MM.1S (cell line): ENCODE data around the gene ABHD12.
A peak's percentile ranks its signal among the peaks of the same experiment; 100 is the strongest.

Source experiments
- DNase-seq: peaks from one replicate; pipeline ENCODE4 v3.0.0-alpha.2; 2015
- H2AFZ ChIP-seq: fragments of 300-600 bp; sonication (generic); 2 replicates; pipeline ENCODE4 v1.6.0; 2016; ENCODE audit warnings: antibody characterized with exemption, low read length
- H3F3A ChIP-seq: fragments of 300-600 bp; sonication (generic); 2 replicates; pipeline ENCODE4 v1.6.1; 2016; ENCODE audit warnings: mild to moderate bottlenecking, antibody characterized with exemption, low read length, moderate library complexity, mixed read lengths; ENCODE audit not compliant: insufficient read depth
- H3K27ac ChIP-seq: fragments of 300-600 bp; sonication (generic); 2 replicates; pipeline ENCODE4 v1.5.1; 2016; ENCODE audit warnings: mild to moderate bottlenecking, low read length
- H3K27me3 ChIP-seq: fragments of 300-600 bp; sonication (generic); replicated peaks from 2 replicates; pipeline ENCODE4 v1.6.0; 2016; ENCODE audit warnings: low read length; ENCODE audit not compliant: insufficient read depth
- H3K36me3 ChIP-seq: fragments of 300-600 bp; sonication (generic); replicated peaks from 2 replicates; pipeline ENCODE4 v1.6.1; 2016; ENCODE audit warnings: mild to moderate bottlenecking, low read length, mixed read lengths; ENCODE audit not compliant: insufficient read depth
- H3K4me1 ChIP-seq: fragments of 300-600 bp; sonication (generic); 2 replicates; pipeline ENCODE4 v1.6.1; 2016; ENCODE audit warnings: low read length, mixed read lengths
- H3K4me2 ChIP-seq: fragments of 300-600 bp; sonication (generic); 2 replicates; pipeline ENCODE4 v1.6.0; 2016; ENCODE audit warnings: low read depth, low read length
- H3K4me3 ChIP-seq: fragments of 300-600 bp; sonication (generic); 2 replicates; pipeline ENCODE4 v1.5.1; 2016; ENCODE audit warnings: low read length, mixed read lengths
- H3K79me2 ChIP-seq: fragments of 300-600 bp; sonication (generic); 2 replicates; pipeline ENCODE4 v1.6.1; 2016; ENCODE audit warnings: mixed run types, low read length, mixed read lengths
- H3K9ac ChIP-seq: fragments of 300-600 bp; sonication (generic); 2 replicates; pipeline ENCODE4 v1.6.1; 2016; ENCODE audit warnings: low read length, mixed read lengths
- H3K9me2 ChIP-seq: fragments of 300-600 bp; sonication (generic); replicated peaks from 2 replicates; pipeline ENCODE4 v1.6.1; 2016; ENCODE audit warnings: mild to moderate bottlenecking, low read length, mixed read lengths; ENCODE audit not compliant: insufficient read depth
- H3K9me3 ChIP-seq: fragments of 300-600 bp; sonication (generic); replicated peaks from 2 replicates; pipeline ENCODE4 v1.6.1; 2016; ENCODE audit warnings: mild to moderate bottlenecking, low read length, mixed read lengths; ENCODE audit not compliant: insufficient read depth
- H4K20me1 ChIP-seq: fragments of 300-600 bp; sonication (generic); 2 replicates; pipeline ENCODE4 v1.6.1; 2016; ENCODE audit warnings: mild to moderate bottlenecking, low read length, moderate library complexity, mixed read lengths; ENCODE audit not compliant: insufficient read depth
- CTCF ChIP-seq: fragments of 300-600 bp; sonication (generic); IDR thresholded peaks from 2 replicates; pipeline ENCODE4 v1.5.1; 2016; ENCODE audit warnings: antibody characterized with exemption, low read length, mixed read lengths
- EZH2 ChIP-seq: fragments of 300-600 bp; sonication (generic); optimal IDR thresholded peaks from 2 replicates; pipeline ENCODE3; 2017; ENCODE audit warnings: low read depth, mild to moderate bottlenecking, antibody characterized with exemption, low read length, mixed read lengths
- EZH2phosphoT487 ChIP-seq: fragments of 300-600 bp; sonication (generic); IDR thresholded peaks from 2 replicates; pipeline ENCODE4 v1.6.1; 2018; ENCODE audit warnings: antibody characterized with exemption, low read length

ABHD12 gene

DNA sequence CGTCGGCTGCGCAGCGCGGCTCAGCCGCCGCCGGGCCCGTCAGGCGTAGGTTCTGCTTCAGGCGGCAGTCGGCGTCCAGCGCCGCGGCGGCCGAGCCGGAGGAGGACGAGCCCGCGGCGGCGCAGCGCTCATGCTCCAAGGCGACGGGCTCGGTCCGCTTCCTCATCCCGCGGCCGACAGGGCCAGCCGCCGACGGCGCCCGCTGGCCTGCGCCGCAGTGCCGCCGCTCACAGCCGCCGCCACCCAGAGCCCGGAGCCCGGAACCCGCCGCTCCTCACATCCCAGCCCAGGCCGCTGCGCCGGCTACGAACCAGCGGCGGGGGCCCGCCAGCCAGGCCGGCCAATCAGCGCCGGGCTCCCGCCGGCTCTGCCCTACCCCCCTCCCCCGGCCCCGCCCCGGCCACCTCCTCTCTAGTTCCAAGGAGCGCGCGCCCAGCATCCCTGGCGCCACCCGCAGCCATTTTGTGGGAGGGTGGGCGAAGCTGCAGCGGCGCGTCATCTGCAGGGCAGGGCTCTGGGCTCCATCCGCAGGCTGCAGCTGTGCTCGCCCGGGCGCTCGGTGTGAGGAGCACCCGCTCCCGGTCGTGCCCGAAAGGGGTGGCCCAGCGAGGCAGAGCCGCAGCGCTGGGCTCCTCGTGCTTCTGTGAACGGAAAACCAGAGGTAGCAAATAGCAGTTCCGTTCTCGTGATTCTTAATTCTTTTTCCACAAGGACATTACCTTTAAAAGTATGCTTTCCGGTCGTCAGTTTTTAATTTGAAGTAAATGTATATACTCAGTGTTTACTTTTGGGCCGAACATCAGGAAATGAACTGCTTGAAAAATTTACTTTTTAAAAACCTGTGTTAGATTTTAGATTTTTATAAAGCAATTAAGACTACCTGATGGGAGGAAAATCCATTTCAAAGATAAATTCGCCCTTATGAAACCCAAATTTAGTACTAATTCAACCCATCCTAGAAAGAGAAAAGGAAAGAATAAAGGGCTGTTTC is at the start of gene ABHD12:
Gene ABHD12, minus strand, starts transcription at position 298 of the 991 bp plus-strand sequence. Its CDS starts 132 bp downstream, at position 166.
- H3K9me3 ChIP-seq = no peaks in the 10 kb centered on the region
- peaks cover 44% of the 10 kb centered on the region for H3K79me2 ChIP-seq
- H3K9me2 ChIP-seq = no peaks in the 10 kb centered on the region

GRCh38 chr20:25439328-25439727 is 48.7 kb upstream of the ABHD12 start:
- H3K4me3 ChIP-seq = no peak overlapping the region
- H3K4me2 ChIP-seq = no peak overlapping the region
- H3K9ac ChIP-seq = no peak overlapping the region
- no peaks in the 10 kb centered on the region for H4K20me1 ChIP-seq
- no peaks in the 10 kb centered on the region for H3K9me3 ChIP-seq
- no peaks in the 10 kb centered on the region for H3K27me3 ChIP-seq
- peak; percentile 27 for DNase-seq
- peak overlapping the region; percentile 54; the same call in 1 of the 2 replicates for H3K27ac ChIP-seq
- TF ChIP-seq EZH2phosphoT487 = no peak
- no peak for TF ChIP-seq EZH2
- no peak for TF ChIP-seq CTCF
- peaks cover 6% of the 10 kb centered on the region for H3F3A ChIP-seq
- no peaks in the 10 kb centered on the region for H3K9me2 ChIP-seq
- no peak overlapping the region for H2AFZ ChIP-seq
- H3K79me2 ChIP-seq = no peaks in the 10 kb centered on the region
- peaks cover 13% of the 10 kb centered on the region; the same call in 1 of the 2 replicates for H3K4me1 ChIP-seq
- H3K36me3 ChIP-seq = no peaks in the 10 kb centered on the region

More for the DNA sequence above, at the start of gene ABHD12:
- peak within 1 kb of the TSS; percentile 91 for H3K4me3 ChIP-seq
- H3K9ac ChIP-seq = peak within 1 kb of the TSS; percentile 91
- H3F3A ChIP-seq = peaks cover 12% of the 10 kb centered on the region; the same call in 1 of the 2 replicates
- peak within 1 kb of the TSS; percentile 70 for H2AFZ ChIP-seq
- H3K4me2 ChIP-seq = peak within 1 kb of the TSS; percentile 94
- TF ChIP-seq CTCF (no peak), EZH2phosphoT487 (no peak), EZH2 (no peak)
- H3K4me1 ChIP-seq = no peaks in the 10 kb centered on the region
- no peaks in the 10 kb centered on the region for H4K20me1 ChIP-seq
- peak; percentile 90 for DNase-seq
- peak within 1 kb of the TSS; percentile 86 for H3K27ac ChIP-seq
- no peaks in the 10 kb centered on the region for H3K27me3 ChIP-seq
- no peaks in the 10 kb centered on the region for H3K36me3 ChIP-seq

DNA sequence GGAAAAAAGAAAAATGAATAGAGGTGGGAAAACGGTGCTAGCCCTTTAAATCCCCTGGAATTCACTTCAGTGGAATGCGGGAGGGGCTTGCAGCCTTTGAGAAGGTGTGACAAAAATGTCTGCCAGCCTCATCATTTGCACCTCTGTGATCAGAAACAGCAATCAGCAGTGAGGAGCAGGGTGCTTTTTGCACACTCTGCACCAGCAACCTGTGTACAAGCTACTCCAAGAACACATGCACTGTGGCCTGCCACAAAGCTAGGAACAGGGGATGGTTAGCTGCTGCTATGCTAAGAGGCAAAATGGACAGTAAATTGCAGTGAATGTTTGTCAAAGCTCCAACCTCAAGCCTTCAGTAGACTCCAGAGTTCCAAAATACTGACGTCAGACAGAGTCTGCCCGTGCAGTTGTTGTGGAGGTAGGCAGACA is 46.5 kb upstream of the ABHD12 start:
- TF ChIP-seq CTCF = no peak
- no peak for TF ChIP-seq EZH2
- TF ChIP-seq EZH2phosphoT487 = no peak
- no peak overlapping the region for H3K27ac ChIP-seq
- no peaks in the 10 kb centered on the region for H4K20me1 ChIP-seq
- no peak overlapping the region for H2AFZ ChIP-seq
- H3K27me3 ChIP-seq = no peaks in the 10 kb centered on the region
- H3K36me3 ChIP-seq = no peaks in the 10 kb centered on the region
- peaks cover 13% of the 10 kb centered on the region; the same call in 1 of the 2 replicates for H3K4me1 ChIP-seq
- H3K4me2 ChIP-seq = no peak overlapping the region
- no peak for DNase-seq
- H3K9me3 ChIP-seq = no peaks in the 10 kb centered on the region
- H3K79me2 ChIP-seq = no peaks in the 10 kb centered on the region
- no peaks in the 10 kb centered on the region for H3K9me2 ChIP-seq
- no peak overlapping the region for H3K4me3 ChIP-seq
- H3F3A ChIP-seq = peaks cover 6% of the 10 kb centered on the region
- no peak overlapping the region for H3K9ac ChIP-seq
